ENCODE data around the gene MGAT4C.
"Not testable (repeated sequence)": the region's sequence is repeated elsewhere in the genome, so short reads cannot be mapped to it uniquely, and the experiment has no call there.

The MGAT4C gene

GRCh38 chr12:86228656-86229055 is 27.5 kb downstream of the MGAT4C start:
- DNase-seq, result no peak

- no peak for DNase-seq
Observed at GRCh38 chr12:86226481-86226880, 29.7 kb downstream of the MGAT4C start.

DNA sequence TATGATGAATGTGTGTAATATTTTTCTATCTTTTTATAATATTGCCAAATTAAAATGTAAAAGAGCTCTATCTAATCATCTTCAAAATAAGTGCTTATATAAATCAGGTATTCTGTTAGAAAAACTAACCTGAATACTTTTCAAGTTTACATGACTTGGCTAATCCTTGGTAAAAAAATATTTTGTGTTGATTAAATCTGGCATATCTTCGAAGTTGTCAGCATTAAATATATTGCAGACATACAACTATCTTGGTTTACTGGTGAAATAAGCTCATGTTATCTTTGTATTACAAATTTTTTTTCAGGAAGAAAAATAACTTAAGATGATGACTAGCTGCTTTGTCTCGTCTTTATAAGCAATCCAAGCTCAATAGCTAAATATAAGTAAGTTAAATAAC is 39.6 kb downstream of the MGAT4C start:
- no peak for DNase-seq

DNA sequence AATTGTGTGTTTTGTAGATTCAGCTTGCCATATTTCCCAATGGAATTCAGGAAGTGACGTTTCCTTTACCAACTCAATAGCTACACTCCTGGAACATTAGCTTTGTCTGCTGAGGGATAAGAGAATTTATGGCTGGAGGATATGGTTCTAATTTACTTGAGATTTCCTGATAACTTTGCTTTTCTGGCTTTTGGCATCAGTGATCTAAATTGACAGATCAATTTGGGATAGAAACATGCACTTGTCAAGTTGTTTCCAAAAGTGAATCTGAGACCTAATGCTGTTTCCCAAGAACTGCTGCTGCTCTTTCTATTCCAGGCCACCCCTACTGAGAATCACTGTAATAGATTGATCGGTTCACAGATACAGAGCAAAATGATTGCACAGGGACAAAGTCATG is 43.2 kb downstream of the MGAT4C start:
- DNase-seq, result no peak

- DNase-seq, result no peak
Observed at GRCh38 chr12:86198696-86199444, 57.3 kb downstream of the MGAT4C start.

DNA sequence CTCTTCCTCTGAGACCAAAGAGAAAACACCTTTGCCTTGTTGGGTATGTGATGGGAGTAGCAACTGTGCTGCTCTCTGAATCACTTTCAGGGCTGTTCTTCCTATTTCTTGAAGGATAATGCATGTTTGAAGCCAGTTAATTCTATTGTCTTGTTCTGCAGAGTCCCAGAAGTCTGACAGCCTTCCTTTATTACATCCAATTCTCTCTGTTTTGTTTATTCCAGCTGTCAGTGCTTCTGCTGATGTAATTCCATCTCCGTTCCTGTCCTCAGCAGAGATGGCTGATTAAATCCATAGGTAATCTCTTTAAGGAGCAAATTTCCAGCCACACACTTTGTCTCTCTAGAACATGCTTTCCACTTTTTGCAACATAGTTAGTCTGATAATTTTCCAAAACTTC is 59.7 kb downstream of the MGAT4C start:
- no peak for DNase-seq

DNA sequence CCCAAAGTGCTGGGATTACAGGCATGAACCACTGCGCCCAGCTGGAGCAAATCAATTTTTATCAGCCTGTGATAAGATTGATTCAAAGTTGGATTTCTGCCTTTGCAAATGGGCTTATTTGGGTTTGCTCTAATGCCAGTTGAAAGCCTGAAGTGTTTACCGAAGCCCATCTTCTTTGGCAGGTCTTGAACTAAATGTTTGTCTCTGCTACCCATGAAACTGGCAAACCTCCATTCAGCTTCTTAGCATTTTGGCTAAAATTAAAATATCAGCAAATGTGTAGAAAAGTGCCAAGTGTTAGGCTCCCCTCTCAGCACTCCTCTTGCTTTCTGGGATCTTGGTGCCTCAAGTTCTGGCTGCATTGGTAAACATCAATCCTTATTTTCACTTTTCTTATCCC is 61.5 kb downstream of the MGAT4C start:
- DNase-seq, result no peak

GRCh38 chr12:86193931-86194330 is 62.3 kb downstream of the MGAT4C start:
- no peak for DNase-seq

GRCh38 chr12:86188226-86188625 is 68.0 kb downstream of the MGAT4C start:
- no peak for DNase-seq

- DNase-seq, result no peak
Observed at GRCh38 chr12:86186449-86186848, 69.7 kb downstream of the MGAT4C start.

DNA sequence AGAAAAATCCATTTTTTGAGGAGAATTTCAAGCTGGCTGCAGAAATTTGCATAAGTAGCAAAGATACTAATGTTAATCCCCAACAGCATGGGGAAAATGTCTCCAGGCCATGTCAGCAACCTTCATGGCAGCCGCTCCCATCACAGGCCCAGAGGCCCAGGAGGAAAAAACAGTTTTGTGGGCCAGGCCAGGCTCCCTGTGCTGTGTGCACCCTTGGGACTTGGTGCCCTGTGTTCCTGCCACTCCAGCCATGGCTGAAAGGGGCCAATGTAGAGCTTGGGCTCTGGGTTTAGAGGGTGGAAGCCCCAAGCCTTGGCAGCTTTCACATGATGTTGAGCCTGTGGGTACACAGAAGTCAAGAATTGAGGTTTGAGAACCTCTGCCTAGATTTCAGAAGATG is 76.3 kb downstream of the MGAT4C start:
- DNase-seq, result no peak

- DNase-seq, result no peak
Observed at GRCh38 chr12:86174188-86174587, 82.0 kb downstream of the MGAT4C start.

- DNase-seq, result no peak
Observed at GRCh38 chr12:86172913-86173443, 83.2 kb downstream of the MGAT4C start.

- no peak for DNase-seq
Observed at GRCh38 chr12:86170051-86170450, 86.1 kb downstream of the MGAT4C start.

DNA sequence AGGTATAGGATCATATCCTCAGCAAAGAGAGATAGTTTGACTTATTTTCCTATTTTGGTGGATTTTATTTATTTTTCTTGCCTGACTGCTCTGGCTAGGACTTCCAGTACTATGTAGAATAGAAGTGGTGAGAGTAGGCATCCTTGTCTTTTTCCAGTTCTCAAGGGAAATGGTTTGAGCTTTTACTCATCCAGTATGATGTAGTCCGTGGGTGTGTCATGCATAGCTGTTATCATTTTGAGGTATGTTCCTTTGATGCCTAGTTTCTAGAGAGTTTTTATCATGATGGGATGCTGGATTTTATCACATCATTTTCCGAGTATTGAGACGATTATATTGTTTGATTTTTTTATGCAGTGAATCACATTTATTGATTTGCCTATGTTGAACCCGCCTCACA is 97.2 kb downstream of the MGAT4C start:
- no peak for DNase-seq

GRCh38 chr12:86154620-86155019 is 101.6 kb downstream of the MGAT4C start:
- no peak for DNase-seq

DNA sequence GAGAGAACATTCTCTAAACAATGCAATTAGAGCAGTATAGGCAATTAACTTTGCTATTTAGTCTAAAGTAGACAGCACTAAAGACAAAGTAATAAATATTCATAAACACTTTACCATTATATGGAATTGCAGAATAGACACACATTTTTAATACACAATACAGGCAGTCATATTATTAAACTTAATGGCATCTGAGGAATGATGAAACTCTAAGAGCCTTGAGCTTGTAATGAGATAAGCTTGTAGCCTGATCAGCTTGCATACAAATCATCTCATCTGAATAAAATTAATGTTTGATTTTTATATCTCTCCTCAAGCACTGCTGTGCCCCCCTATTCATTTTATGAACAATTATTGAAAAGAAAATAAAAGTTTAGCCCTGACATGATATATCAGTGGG is 107.6 kb downstream of the MGAT4C start:
- no peak for DNase-seq

DNA sequence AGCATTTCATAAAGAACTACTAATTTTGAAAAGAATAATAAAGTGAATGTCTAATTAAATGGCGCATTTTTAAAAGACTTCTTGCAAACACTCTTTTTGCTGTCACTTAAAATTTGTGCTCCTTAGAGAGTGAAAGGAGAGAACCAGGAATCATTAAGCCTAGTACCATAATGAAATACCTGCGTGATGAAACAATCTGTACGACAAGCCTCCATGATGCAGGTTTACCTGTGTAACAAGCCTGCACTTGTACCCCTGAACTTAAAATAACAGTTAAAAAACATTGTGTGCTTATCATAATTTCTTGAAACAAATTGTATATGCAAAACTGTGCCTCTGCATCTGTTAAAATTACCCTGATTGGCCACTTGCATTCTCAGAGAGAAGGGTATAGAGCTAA is 108.1 kb downstream of the MGAT4C start:
- no peak for DNase-seq

- DNase-seq, result no peak
Observed at GRCh38 chr12:86145156-86145555, 111.0 kb downstream of the MGAT4C start.

GRCh38 chr12:86143162-86143561 is 113.0 kb downstream of the MGAT4C start:
- no peak for DNase-seq

GRCh38 chr12:86139671-86140070 is 116.5 kb downstream of the MGAT4C start:
- DNase-seq, result no peak

DNA sequence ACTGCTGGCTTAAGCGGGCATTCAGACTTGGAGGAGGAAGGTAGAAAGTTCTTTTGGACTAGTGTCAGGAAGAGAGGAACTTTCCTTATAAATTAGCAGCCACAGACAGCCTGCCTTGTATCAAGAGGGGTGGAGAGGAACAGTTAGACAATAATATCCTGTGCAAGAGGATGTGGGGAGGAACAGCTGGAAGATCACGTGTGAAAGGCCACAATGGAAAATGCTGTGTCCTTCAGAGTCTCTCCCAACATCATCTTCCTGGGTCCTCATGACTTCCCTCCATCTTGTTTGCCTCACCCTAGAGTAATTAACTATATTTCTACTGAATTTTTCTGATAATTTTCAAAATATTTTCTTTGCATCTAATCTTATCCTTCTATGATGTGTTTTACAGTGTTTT is 117.4 kb downstream of the MGAT4C start:
- no peak for DNase-seq

- DNase-seq, result no peak
Observed at GRCh38 chr12:86137936-86138335, 118.3 kb downstream of the MGAT4C start.

DNA sequence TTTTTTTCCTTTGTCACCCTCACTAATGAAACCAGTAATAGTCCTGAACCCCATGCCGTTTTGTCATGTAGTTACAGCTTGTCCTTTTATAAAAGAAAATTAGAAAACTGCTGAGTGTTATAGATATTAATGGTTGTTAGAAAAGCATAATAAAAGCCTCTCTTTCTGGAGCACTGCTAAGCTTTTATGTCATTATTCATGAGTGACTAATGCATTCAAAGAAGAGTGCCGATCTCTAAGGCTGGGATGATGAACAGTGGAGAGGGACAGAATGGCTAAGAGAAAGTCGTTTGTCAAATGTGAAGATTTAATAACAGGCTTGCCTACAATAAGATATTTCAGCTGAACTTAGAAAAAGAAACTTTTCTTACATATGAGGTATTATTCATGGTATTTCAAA is 121.6 kb downstream of the MGAT4C start:
- DNase-seq, result no peak

- DNase-seq, result not testable (repeated sequence)
Observed at GRCh38 chr12:86126900-86127299, 129.3 kb downstream of the MGAT4C start.

Data from SIG-M5 (cell line).